GM23248 (cell line): ENCODE measurements around the gene ADORA1.

Source experiments
- EZH2 ChIP-seq: fragments of 200-600 bp; sonication (generic); IDR thresholded peaks from 2 replicates; pipeline ENCODE4 v1.6.1; 2018; ENCODE audit warnings: antibody characterized with exemption, mild to moderate bottlenecking; ENCODE audit not compliant: insufficient read depth, poor library complexity, severe bottlenecking
- EZH2phosphoT487 ChIP-seq: fragments of 200-600 bp; sonication (generic); IDR thresholded peaks from 2 replicates; pipeline ENCODE4 v1.6.1; 2018; ENCODE audit warnings: antibody characterized with exemption, moderate library complexity, mild to moderate bottlenecking, low read depth; ENCODE audit not compliant: insufficient read depth

DNA sequence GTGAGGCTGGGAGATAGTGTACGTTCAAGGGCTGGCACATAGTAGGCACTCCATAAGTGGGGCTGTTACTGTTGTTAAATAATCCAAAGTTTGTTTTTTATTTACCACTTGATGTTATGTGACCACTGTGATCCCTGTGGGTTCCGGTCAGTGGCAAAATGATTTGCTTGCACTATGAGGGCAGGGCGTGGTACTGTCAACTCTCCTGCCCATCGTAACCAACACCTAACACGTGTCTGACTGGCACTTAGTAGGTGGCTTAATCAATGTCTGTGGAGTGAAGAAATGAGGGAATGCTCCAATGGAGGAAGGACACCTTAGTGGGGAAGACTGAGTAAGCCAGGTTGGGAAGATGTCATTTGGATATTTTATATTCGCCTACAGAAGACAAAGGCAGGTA is 14.6 kb downstream of the ADORA1 start:
- TF ChIP-seq EZH2phosphoT487 (no peak), EZH2 (no peak)
